ENCODE measurements around the gene TMEM151A. TPM values are rescaled to one million over a fixed set of nuclear protein-coding genes. Genes with fewer than 3 reads are reported as not detected.

The TMEM151A gene
- total RNA-seq, 1 experiment from 2014 or later = 1.5 TPM

DNA sequence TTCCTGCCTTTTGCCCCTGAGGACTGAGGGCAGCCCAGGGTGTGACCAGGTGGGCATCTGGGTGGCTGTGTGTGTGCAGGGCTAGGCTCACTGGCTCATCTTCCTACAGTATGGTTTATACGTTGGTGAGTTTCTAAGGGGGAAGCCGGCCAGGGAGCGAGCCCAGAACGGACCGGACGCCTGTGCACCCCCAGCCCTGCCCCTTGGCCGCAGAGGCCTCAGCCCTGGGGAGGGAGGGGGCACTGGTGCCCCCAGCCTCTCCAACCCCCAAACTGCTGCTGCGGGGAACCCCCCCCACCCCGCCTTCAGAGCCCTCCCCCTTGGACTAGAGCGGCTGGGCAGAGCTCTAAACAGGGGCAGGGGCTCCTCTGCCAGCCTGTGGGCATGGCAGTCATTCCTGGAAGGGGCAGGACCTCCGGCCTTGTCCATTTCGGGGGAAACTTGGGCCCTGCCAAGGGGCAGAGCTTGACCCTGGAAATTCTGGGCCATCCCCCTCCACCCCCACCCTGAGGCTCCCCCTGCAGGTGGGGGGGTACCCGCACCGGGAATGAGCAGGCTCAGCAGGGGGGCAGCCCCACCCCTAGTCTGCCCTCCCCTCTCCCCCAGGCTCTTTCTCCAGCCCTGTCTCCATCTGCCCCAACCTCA lies 8.1 kb upstream of the TMEM151A start:
- peaks cover 31% of the 10 kb centered on the region for H3K4me1 ChIP-seq (ENCODE audit: insufficient read depth, low read length, poor library complexity, severe bottlenecking)
- DNase-seq (ENCODE audit: low spot score) = no peak

GRCh38 chr11:66284526-66285078 lies 7.1 kb upstream of the TMEM151A start:
- Histone ChIP-seq H3K9me3 (ENCODE audit: low read depth, low read length, poor library complexity, severe bottlenecking) (no peaks in the 10 kb centered on the region), H3K36me3 (ENCODE audit: insufficient read depth, low read length, poor library complexity, severe bottlenecking) (peaks cover 5% of the 10 kb centered on the region), H3K27ac (ENCODE audit: low read depth, low read length, poor library complexity, severe bottlenecking) (no peak overlapping the region), H3K27me3 (replicated peaks; ENCODE audit: insufficient read depth, low read depth, low read length, poor library complexity) (no peaks in the 10 kb centered on the region), H3K4me1 (ENCODE audit: insufficient read depth, low read length, poor library complexity, severe bottlenecking) (peaks cover 23% of the 10 kb centered on the region), H3K4me3 (ENCODE audit: low read depth, low read length, poor library complexity, severe bottlenecking) (no peak overlapping the region)
- POLR2A ChIA-PET (ENCODE audit: low non-redundant PET) = no interaction called here
- CTCF ChIA-PET = no interaction called here
- TF ChIP-seq, protein P1, sequence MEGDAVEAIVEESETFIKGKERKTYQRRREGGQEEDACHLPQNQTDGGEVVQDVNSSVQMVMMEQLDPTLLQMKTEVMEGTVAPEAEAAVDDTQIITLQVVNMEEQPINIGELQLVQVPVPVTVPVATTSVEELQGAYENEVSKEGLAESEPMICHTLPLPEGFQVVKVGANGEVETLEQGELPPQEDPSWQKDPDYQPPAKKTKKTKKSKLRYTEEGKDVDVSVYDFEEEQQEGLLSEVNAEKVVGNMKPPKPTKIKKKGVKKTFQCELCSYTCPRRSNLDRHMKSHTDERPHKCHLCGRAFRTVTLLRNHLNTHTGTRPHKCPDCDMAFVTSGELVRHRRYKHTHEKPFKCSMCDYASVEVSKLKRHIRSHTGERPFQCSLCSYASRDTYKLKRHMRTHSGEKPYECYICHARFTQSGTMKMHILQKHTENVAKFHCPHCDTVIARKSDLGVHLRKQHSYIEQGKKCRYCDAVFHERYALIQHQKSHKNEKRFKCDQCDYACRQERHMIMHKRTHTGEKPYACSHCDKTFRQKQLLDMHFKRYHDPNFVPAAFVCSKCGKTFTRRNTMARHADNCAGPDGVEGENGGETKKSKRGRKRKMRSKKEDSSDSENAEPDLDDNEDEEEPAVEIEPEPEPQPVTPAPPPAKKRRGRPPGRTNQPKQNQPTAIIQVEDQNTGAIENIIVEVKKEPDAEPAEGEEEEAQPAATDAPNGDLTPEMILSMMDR (conservative IDR thresholded peaks at IDR 0.05; ENCODE audit: low read depth, low read length) = no peak
- TF ChIP-seq EZH2 (IDR thresholded peaks at IDR 0.05; ENCODE audit: borderline replicate concordance, low read depth, low read length, poor library complexity, severe bottlenecking) = no peak
- DNase-seq (ENCODE audit: low spot score) = no peak
- intact Hi-C loops (cut with micrococcal nuclease; ENCODE audit: unreplicated experiment) = no loop called here
- BruUV-seq (replicated peaks) = no TSS peak

More for the DNA sequence above, 8.1 kb upstream of the TMEM151A start:
- Histone ChIP-seq H3K27ac (ENCODE audit: low read depth, low read length, poor library complexity, severe bottlenecking) (no peak overlapping the region), H3K9me3 (ENCODE audit: low read depth, low read length, poor library complexity, severe bottlenecking) (no peaks in the 10 kb centered on the region), H3K36me3 (ENCODE audit: insufficient read depth, low read length, poor library complexity, severe bottlenecking) (peaks cover 5% of the 10 kb centered on the region), H3K4me3 (ENCODE audit: low read depth, low read length, poor library complexity, severe bottlenecking) (no peak overlapping the region), H3K27me3 (replicated peaks; ENCODE audit: insufficient read depth, low read depth, low read length, poor library complexity) (no peaks in the 10 kb centered on the region)
- BruUV-seq (replicated peaks) = no TSS peak
- POLR2A ChIA-PET (ENCODE audit: low non-redundant PET) = no interaction called here
- CTCF ChIA-PET = interaction anchor here (0.6 to 0.8 kb wide), 2 partner anchors 11 to 17 kb away, joined by 3 to 7 read pairs; no protein-coding TSS in a partner anchor
- TF ChIP-seq EZH2 (IDR thresholded peaks at IDR 0.05; ENCODE audit: borderline replicate concordance, low read depth, low read length, poor library complexity, severe bottlenecking) = no peak
- TF ChIP-seq, protein P1 (conservative IDR thresholded peaks at IDR 0.05; ENCODE audit: low read depth, low read length) = peak; percentile 16; the same call in 1 of the 2 replicates
- intact Hi-C loops (cut with micrococcal nuclease; ENCODE audit: unreplicated experiment) = no loop called here

GRCh38 chr11:66285250-66285947 lies 6.3 kb upstream of the TMEM151A start:
- Histone ChIP-seq H3K4me1 (ENCODE audit: insufficient read depth, low read length, poor library complexity, severe bottlenecking) (peaks cover 20% of the 10 kb centered on the region), H3K4me3 (ENCODE audit: low read depth, low read length, poor library complexity, severe bottlenecking) (no peak overlapping the region), H3K9me3 (ENCODE audit: low read depth, low read length, poor library complexity, severe bottlenecking) (no peaks in the 10 kb centered on the region), H3K36me3 (ENCODE audit: insufficient read depth, low read length, poor library complexity, severe bottlenecking) (peaks cover 5% of the 10 kb centered on the region), H3K27me3 (replicated peaks; ENCODE audit: insufficient read depth, low read depth, low read length, poor library complexity) (no peaks in the 10 kb centered on the region), H3K27ac (ENCODE audit: low read depth, low read length, poor library complexity, severe bottlenecking) (no peak overlapping the region)
- intact Hi-C loops (cut with micrococcal nuclease; ENCODE audit: unreplicated experiment) = no loop called here
- no peak for DNase-seq (ENCODE audit: low spot score)
- POLR2A ChIA-PET (ENCODE audit: low non-redundant PET) = no interaction called here
- no TSS peak for BruUV-seq (replicated peaks)
- CTCF ChIA-PET = interaction anchor here (0.5 kb wide), 1 partner anchor 373 kb away, joined by 3 read pairs; no protein-coding TSS in a partner anchor
- no peak for TF ChIP-seq EZH2 (IDR thresholded peaks at IDR 0.05; ENCODE audit: borderline replicate concordance, low read depth, low read length, poor library complexity, severe bottlenecking)
- TF ChIP-seq, protein P1 (conservative IDR thresholded peaks at IDR 0.05; ENCODE audit: low read depth, low read length) = no peak

Measured in A673 (cell line).